GM12891 (cell line): ENCODE measurements around the gene BRD4. TPM values are rescaled to one million over a fixed set of nuclear protein-coding genes. Genes with fewer than 3 reads are reported as not detected.

Source experiments
- DNase-seq: peaks from one replicate; pipeline ENCODE4 v3.0.0; 2011; ENCODE audit warnings: low spot score; ENCODE audit not compliant: insufficient read length
- FAIRE-seq: peaks from 2 replicates; lab custom pipeline; 2011; peaks lifted over from hg19 to GRCh38; lab: Jason Lieb, UNC
- PAX5 ChIP-seq: IDR thresholded peaks from 2 replicates; pipeline ENCODE4 v1.6.1; 2011; ENCODE audit warnings: low read length, moderate library complexity, mild to moderate bottlenecking; ENCODE audit not compliant: insufficient read depth, severe bottlenecking
- POLR2A ChIP-seq: IDR thresholded peaks from 2 replicates; pipeline ENCODE4 v1.6.1; 2011; ENCODE audit warnings: low read depth, low read length, control low read depth
- POLR2AphosphoS5 ChIP-seq: IDR thresholded peaks from 2 replicates; pipeline ENCODE4 v1.6.1; 2011; ENCODE audit warnings: low read depth, low read length, control low read depth
- POU2F2 ChIP-seq: IDR thresholded peaks from 2 replicates; pipeline ENCODE4 v1.6.1; 2011; ENCODE audit warnings: low read depth, mild to moderate bottlenecking, control low read depth, low read length, moderate library complexity
- SPI1 ChIP-seq: IDR thresholded peaks from 2 replicates; pipeline ENCODE4 v1.6.1; 2011; ENCODE audit warnings: low read depth, low read length, control low read depth
- TAF1 ChIP-seq: IDR thresholded peaks from 2 replicates; pipeline ENCODE4 v1.6.1; 2011; ENCODE audit warnings: low read depth, low read length, control low read depth
- polyA plus RNA-seq: library from polyadenylated mRNA; unstranded; fragments of >200 nt; gene quantifications from one replicate; pipeline ENCODE4 v1.2.1, GENCODE V29; 2012; ENCODE audit warnings: low read depth, missing spikeins, inconsistent platforms; ENCODE audit not compliant: missing spikeins

Gene BRD4
- 27.0 TPM for polyA plus RNA-seq

GRCh38 chr19:15332311-15332996 is at the start of gene BRD4:
Gene BRD4 (minus strand): TSS chr19:15332539. CDS start chr19:15273099, 59,440 bp downstream.
- no peak for TF ChIP-seq POU2F2
- peak; percentile 69 for TF ChIP-seq TAF1
- peak; percentile 64; the same call in 1 of the 2 replicates for TF ChIP-seq POLR2AphosphoS5
- FAIRE-seq (peak; percentile 88), DNase-seq (peak; percentile 72)

DNA sequence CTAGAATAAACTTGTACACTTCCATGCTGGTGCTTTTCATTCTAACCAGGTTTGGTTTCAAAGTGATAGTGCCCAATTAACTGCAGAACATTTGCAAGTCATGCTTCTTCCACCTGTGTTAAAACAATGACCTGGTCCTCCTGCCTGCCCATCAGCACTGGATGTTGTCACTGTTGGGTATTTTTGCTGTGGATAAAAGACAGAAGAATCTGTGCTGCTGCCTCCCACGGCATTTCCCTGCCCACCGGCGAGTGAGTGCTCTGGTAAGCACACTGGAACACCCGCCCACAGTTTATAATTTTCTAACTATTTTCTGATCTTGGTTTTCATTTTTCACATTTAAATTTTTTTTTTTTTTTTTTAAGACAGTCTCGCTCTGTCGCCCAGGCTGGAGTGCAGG is 49.5 kb upstream of the BRD4 start:
- no peak for TF ChIP-seq PAX5
- TF ChIP-seq TAF1: no peak
- TF ChIP-seq POLR2AphosphoS5: no peak
- no peak for TF ChIP-seq POU2F2
- peak; percentile 16 for FAIRE-seq
- no peak for DNase-seq

DNA sequence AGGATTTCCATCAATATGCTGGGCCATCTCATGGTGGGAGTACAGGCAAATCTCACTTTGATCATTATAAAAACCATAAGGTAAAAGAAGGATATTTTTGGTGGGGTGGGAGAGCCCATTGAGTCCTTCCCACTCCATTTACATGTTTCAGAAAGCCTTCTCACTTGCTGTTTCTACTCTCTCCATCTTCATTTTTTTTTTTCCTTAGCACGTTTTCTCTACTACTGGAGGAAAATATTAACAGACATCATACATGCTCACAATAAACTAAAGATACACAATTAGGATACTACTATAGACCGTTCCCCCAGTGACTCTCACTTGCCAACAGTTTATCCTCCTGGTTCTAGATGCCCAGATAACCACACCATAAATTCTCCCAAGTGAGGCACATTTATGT is 49.1 kb upstream of the BRD4 start:
- FAIRE-seq (no peak), DNase-seq (no peak)
- no peak for TF ChIP-seq POU2F2
- TF ChIP-seq POLR2AphosphoS5: no peak
- TF ChIP-seq PAX5: no peak
- no peak for TF ChIP-seq TAF1
- TF ChIP-seq SPI1: no peak
- TF ChIP-seq POLR2A: no peak

DNA sequence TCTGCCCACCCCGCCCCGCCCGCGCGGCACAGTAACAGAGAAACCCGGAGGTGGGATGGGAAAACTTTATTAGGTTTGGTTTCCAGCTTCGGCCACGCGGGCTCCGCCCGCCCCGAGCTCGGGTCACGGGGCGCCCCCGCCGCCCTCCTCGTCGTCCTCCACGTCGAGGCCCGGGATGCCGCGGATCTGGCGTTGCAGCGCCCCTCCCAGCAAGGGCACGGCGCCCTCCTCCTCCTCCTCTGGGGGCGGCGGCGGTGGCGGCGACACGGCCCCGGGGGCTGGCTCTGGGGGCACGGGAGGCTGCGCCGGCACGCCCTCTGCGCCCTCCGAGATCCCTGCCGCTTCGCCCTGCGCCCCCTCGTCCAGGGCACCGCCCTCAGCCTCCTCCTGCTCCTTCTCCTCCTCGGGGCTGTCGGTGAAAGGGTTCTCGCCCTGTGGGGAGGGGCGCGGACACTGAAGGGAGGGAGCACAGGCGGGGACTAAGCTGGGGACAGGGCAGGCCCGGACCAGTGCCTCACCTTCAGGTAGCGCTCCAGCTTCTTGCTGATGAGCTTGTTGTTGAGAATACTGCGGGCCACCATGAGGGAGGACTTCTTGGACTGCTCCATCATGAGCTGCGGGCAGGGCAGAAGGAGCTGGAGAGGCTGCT is 47.8 kb upstream of the BRD4 start:
- no peak for TF ChIP-seq POU2F2
- TF ChIP-seq TAF1: no peak
- TF ChIP-seq POLR2A: no peak
- TF ChIP-seq PAX5: no peak
- TF ChIP-seq POLR2AphosphoS5: no peak
- no peak for TF ChIP-seq SPI1
- DNase-seq (no peak), FAIRE-seq (no peak)

DNA sequence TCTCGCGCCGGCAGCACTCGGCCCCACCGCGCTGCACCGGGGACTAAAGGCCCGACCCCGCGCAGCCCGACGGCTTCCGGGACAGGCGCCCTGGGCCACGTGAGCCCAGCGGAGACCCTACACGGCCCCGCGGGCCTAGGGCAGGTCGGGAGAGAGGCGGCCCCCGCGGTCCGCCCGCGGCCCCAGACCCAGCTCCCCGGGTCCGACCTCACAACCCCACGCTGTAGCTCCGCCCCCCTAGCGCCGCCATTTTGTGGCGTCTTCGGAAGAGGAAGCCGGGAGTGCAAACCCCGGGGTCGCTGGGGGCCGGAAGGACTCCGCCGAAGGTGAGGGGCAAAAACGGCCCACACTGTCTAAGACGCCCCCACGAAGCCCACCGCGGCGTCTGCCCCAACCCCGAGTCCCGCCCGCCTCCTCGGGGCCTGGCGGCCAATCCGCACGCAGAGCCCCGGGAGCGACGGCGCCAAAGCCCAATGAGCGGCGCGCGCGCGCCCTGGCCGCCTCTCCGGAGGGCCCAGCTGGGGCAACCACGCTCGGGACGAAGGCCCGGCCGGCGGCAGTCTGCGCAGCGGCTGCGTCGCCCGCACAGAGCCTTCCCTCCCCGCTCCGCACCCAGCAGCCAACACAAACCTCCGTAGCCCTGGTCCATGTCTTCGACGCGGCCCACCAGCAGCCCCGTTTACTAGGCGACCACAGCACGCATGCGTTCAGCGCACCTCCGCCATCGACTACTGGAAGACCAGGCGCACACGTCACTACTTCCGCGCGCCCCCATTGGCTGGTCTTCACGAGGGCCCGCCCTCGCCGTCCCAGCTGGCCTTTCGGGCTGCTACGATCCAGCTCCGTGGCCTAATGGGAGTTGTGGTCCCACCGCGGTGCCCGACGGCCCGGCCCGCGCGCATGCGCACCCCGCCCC is 47.0 kb upstream of the BRD4 start, which contains the start of gene AKAP8:
Gene AKAP8 (minus strand): TSS at position 705 of the 916 bp plus-strand sequence. CDS start 56 bp downstream, at position 649.
- DNase-seq (peak; percentile 96), FAIRE-seq (peak; percentile 99)
- TF ChIP-seq POU2F2 (no peak; the same call in none of the 2 replicates), TAF1 (peak; percentile 68), POLR2A (peak; percentile 81), SPI1 (peak; percentile 38; the same call in 1 of the 2 replicates), POLR2AphosphoS5 (peak; percentile 97), PAX5 (no peak)

DNA sequence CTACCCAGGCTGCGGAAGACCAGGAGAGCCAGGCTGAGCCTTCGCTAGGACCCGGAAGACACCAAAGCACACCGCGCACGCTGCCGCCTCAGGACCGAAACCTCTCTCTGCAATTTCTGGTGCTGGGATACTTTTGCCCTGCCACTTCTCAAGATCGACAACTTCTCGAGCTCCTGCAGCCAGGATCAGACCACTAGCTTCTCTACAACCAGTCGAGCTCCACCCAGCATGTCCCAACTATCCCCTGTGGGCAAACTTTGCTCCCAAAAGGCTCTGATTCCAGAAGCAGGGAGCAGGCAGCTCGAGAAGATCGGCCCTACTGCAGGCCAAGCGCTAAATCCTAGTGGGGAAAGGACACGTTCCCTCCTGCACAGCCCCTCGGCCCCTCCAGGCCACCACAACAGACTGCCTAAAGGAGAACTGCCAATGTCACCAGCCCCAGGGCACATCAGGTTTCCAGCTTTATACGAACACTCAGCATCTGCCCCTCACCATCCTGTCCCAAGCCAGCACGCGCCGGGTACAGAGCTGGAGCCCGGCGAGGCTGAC is 46.3 kb upstream of the BRD4 start:
- DNase-seq: peak; percentile 63
- FAIRE-seq: no peak

DNA sequence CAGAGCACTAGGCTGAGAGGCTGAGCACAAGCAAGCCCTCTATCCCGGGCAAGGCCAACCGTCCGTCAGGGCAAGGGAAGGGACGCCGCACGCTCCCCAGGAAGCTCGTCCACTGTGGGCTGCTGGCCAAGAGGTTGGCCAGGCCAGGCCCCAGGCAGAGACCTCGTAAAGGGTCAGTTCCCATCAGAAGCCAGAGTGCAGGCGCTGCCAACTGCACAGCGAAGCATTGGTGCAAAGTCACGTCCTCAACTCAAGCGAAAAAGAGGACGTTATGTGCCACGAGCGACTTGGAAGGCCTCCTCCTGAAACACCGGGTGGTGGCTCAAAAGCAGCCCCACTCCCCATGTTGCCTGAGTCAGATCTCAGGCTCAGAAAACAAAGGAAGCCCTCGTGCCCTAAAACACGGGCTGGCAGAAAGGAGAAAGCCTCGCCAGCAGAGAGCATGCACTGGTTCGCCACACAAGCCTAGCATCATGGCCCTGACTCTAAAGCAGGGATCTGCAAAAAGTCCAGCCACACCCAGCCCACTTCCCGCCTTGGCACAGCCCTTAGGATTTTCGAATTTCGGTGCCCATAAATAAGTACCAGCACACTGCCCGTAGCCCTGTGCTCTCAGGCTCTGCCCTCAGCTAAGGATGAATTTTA is 42.6 kb upstream of the BRD4 start:
- DNase-seq: no peak
- TF ChIP-seq POU2F2: no peak
- TF ChIP-seq POLR2AphosphoS5: no peak
- TF ChIP-seq SPI1: no peak
- TF ChIP-seq PAX5: no peak
- no peak for TF ChIP-seq POLR2A
- FAIRE-seq: no peak

More for the DNA sequence above, 46.3 kb upstream of the BRD4 start:
- TF ChIP-seq TAF1 (peak; percentile 55; the same call in 1 of the 2 replicates), POLR2AphosphoS5 (peak; percentile 32; the same call in 1 of the 2 replicates), POU2F2 (no peak)

DNA sequence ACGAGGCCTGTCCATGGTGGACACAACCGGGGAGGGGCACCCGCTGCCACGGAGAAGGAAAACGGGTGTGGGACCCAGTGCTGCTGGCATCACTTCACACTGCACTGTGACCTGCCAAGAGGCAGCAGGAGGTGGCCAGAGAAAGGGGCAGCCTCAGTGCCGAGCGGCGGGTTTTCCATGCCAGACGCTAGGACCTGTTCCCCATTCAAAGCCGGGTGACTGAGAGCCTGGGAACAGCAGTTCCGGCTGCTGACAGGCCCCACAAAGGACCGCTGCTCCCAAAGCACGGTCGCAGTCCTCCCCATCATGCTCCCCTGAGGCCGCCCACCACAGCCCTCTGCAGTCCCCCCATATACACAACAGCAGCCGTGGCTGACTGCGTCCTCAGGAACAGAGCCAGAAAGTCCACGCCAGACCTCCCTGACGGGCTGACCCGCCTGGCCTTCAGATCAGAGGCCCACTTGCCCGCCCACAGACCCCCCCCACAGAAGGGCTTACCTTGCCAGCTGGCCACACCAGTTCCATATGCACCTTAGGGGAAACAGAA is 41.8 kb upstream of the BRD4 start:
- FAIRE-seq (no peak), DNase-seq (no peak)
- no peak for TF ChIP-seq PAX5

DNA sequence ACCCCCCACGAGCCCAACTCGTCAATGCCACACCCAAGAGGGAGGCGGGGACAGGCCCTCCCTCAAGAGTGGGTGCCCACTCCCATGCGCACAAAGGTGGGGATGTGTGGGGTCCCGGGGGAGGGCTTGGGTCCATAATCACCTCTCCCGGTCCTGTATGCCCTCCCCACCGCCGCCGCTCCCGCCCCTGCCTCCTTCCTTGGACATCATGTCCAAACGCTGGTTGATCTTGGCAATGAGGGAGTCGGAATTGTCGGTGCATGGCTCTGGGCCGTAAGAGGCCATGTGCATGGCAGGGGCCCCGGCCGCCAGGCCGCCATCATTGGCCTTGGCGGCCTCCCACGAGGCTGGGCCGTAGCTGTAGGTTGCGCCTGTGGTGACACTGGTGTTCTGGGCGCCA is 41.3 kb upstream of the BRD4 start:
- FAIRE-seq (no peak), DNase-seq (no peak)
- TF ChIP-seq POLR2A (no peak), POU2F2 (no peak), POLR2AphosphoS5 (no peak), TAF1 (no peak), SPI1 (no peak), PAX5 (no peak)
